Astrocyte of the hippocampus (primary cell): ENCODE results near the gene ZFP14.
"Not testable (repeated sequence)": the region's sequence is repeated elsewhere in the genome, so short reads cannot be mapped to it uniquely, and the experiment has no call there.

Source experiments
- DNase-seq: peaks from one replicate; pipeline ENCODE4 v3.0.0; 2011; ENCODE audit warnings: low read depth, low spot score

The ZFP14 gene

GRCh38 chr19:36331353-36332228, 47.4 kb downstream of the ZFP14 start:
- DNase-seq, result peak; percentile 98

GRCh38 chr19:36330216-36330615, 48.8 kb downstream of the ZFP14 start:
- no peak for DNase-seq

GRCh38 chr19:36329534-36329933, 49.5 kb downstream of the ZFP14 start:
- DNase-seq, result not testable (repeated sequence)

- not testable (repeated sequence) for DNase-seq
Observed at GRCh38 chr19:36326649-36327048, 52.4 kb downstream of the ZFP14 start.

- not testable (repeated sequence) for DNase-seq
Observed at GRCh38 chr19:36315164-36315563, 63.8 kb downstream of the ZFP14 start.

- not testable (repeated sequence) for DNase-seq
Observed at GRCh38 chr19:36314053-36314452, 64.9 kb downstream of the ZFP14 start.

- not testable (repeated sequence) for DNase-seq
Observed at GRCh38 chr19:36311098-36311760, 67.8 kb downstream of the ZFP14 start.

- DNase-seq, result not testable (repeated sequence)
Observed at GRCh38 chr19:36310416-36310990, 68.5 kb downstream of the ZFP14 start.

- not testable (repeated sequence) for DNase-seq
Observed at GRCh38 chr19:36309759-36310158, 69.2 kb downstream of the ZFP14 start.

GRCh38 chr19:36309309-36309708, 69.7 kb downstream of the ZFP14 start:
- DNase-seq, result not testable (repeated sequence)

- DNase-seq, result not testable (repeated sequence)
Observed at GRCh38 chr19:36292317-36292716, 86.7 kb downstream of the ZFP14 start.
